ENCODE data around the gene CNTN6. TPM values are rescaled to one million over a fixed set of nuclear protein-coding genes. Genes with fewer than 3 reads are reported as not detected.

CNTN6 gene
- total RNA-seq, 1 experiment from 2014 or later = not detected

GRCh38 chr3:1275495-1275894 is 182.7 kb downstream of the CNTN6 start:
- H2BK20ac ChIP-seq (ENCODE audit: low read depth, low read length, poor library complexity, severe bottlenecking) = no peak overlapping the region
- H3K4ac ChIP-seq (ENCODE audit: low read depth, low read length) = no peak overlapping the region
- no peak overlapping the region for H3K18ac ChIP-seq (ENCODE audit: insufficient read length, low read depth, low read length)
- no peak overlapping the region for H3K56ac ChIP-seq (ENCODE audit: insufficient read length, low read depth, low read length)
- Mint-ChIP-seq H3K36me3 (ENCODE audit: insufficient read depth in 1 of 3, low read depth in 3 of 3) (peaks cover 0 to 10% (median 2%) of the 10 kb centered on the region in 3 experiments; a peak in 3 of 7 replicates), H3K4me1 (no peaks in the 10 kb centered on the region), H3K27me3 (ENCODE audit: low read depth) (no peaks in the 10 kb centered on the region), H3K9me3 (peaks cover 6 to 7% of the 10 kb centered on the region in 2 experiments; a peak in 4 of 5 replicates), H3K27ac (no peak overlapping the region), H3K4me3 (no peak overlapping the region)
- H3K4me1 ChIP-seq (ENCODE audit: insufficient read depth, low read length) = no peaks in the 10 kb centered on the region
- no peak overlapping the region for H4K91ac ChIP-seq (ENCODE audit: insufficient read length, low read depth, low read length)
- H3K4me2 ChIP-seq (ENCODE audit: insufficient read depth, insufficient read length, low read length) = no peak overlapping the region
- H3K14ac ChIP-seq (ENCODE audit: insufficient read depth, low read length) = no peak overlapping the region
- peak; percentile 41 for DNase-seq
- WGBS (ENCODE audit: extremely low coverage, insufficient read length, low lambda C conversion rate) = no CpG with 5 or more reads among the region's 4 CpGs
- H2BK12ac ChIP-seq (ENCODE audit: insufficient read length, low read depth, low read length) = no peak overlapping the region
- peak; percentile 73 for TF ChIP-seq CTCF (conservative IDR thresholded peaks at IDR 0.05)
- no peak overlapping the region for H2BK15ac ChIP-seq (ENCODE audit: low read depth, low read length)
- no peaks in the 10 kb centered on the region for H3K27me3 ChIP-seq (ENCODE audit: insufficient read depth, low read length)
- no peak overlapping the region for H2AFZ ChIP-seq (ENCODE audit: low read length)
- no peak overlapping the region for H4K5ac ChIP-seq (ENCODE audit: insufficient read length, low read depth, low read length)
- no peak overlapping the region for H3K23ac ChIP-seq (ENCODE audit: insufficient read length, low read depth, low read length)
- no peaks in the 10 kb centered on the region for H3K23me2 ChIP-seq (ENCODE audit: insufficient read length, low read depth, low read length, poor library complexity, severe bottlenecking)
- no peak overlapping the region for H2BK5ac ChIP-seq (ENCODE audit: insufficient read length, low read length)
- no peak overlapping the region for H2AK5ac ChIP-seq (ENCODE audit: insufficient read length, low read length)
- H3T11ph ChIP-seq (ENCODE audit: low read length) = no peak overlapping the region
- no peaks in the 10 kb centered on the region for H4K20me1 ChIP-seq (ENCODE audit: control insufficient read depth, insufficient read depth, insufficient read length)
- no peak overlapping the region for H4K8ac ChIP-seq (replicated peaks; ENCODE audit: insufficient read length, low read depth, low read length)
- no peaks in the 10 kb centered on the region for H3K9me3 ChIP-seq (ENCODE audit: control insufficient read depth, low read depth, low read length)
- H3K27ac ChIP-seq (ENCODE audit: insufficient read length, low read depth, low read length) = no peak overlapping the region
- H3K9ac ChIP-seq (ENCODE audit: extremely low read depth, insufficient read length, low read length) = no peak overlapping the region
- H2BK120ac ChIP-seq (ENCODE audit: low read depth, low read length, poor library complexity, severe bottlenecking) = no peak overlapping the region
- no peaks in the 10 kb centered on the region for H3K79me2 ChIP-seq (ENCODE audit: insufficient read depth, low read length)
- no peaks in the 10 kb centered on the region for H3K79me1 ChIP-seq (ENCODE audit: insufficient read depth, low read depth, low read length, poor library complexity, severe bottlenecking)
